ENCODE results near the gene TUBB.

- TF ChIP-seq EP300 (IDR thresholded peaks at IDR 0.05; ENCODE audit: borderline replicate concordance in 1 of 2, low read depth in 2 of 2, low read length in 2 of 2) (no peak), POLR2A (IDR thresholded peaks at IDR 0.05; ENCODE audit: control extremely low read depth in 1 of 2, low read depth in 2 of 2, low read length in 2 of 2) (peak in 1 of 2 experiments; percentile 33; a peak in 1 of 3 replicates), CHD2 (IDR thresholded peaks at IDR 0.05; ENCODE audit: low read length) (no peak), POLR2AphosphoS5 (IDR thresholded peaks at IDR 0.05; ENCODE audit: low read depth, low read length) (peak; percentile 9; the same call in 1 of the 2 replicates), RFX5 (IDR thresholded peaks at IDR 0.05; ENCODE audit: borderline replicate concordance, low read depth, low read length) (no peak), CTCF (IDR thresholded peaks at IDR 0.05; ENCODE audit: control extremely low read depth in 1 of 3, insufficient read depth in 1 of 3, low read depth in 1 of 3, low read length in 3 of 3) (no peak), JUN (IDR thresholded peaks at IDR 0.05; ENCODE audit: low read depth, low read length) (peak; percentile 55; the same call in 1 of the 2 replicates), PHF8 (conservative IDR thresholded peaks at IDR 0.05; ENCODE audit: low read depth, low read length) (no peak), RAD21 (IDR thresholded peaks at IDR 0.05 in 1 of 2, conservative IDR thresholded peaks at IDR 0.05 in 1 of 2; ENCODE audit: low read depth in 2 of 2, low read length in 2 of 2) (no peak), EZH2 (IDR thresholded peaks at IDR 0.05; ENCODE audit: low read depth, low read length, severe bottlenecking) (no peak), POU5F1 (IDR thresholded peaks at IDR 0.05; ENCODE audit: low read depth, low read length) (no peak)
Measured at GRCh38 chr6:30769088-30769852, 49.1 kb downstream of the TUBB start.
